GM12864 (cell line): ENCODE results near the gene S100A13.
"Not testable (repeated sequence)": the region's sequence is repeated elsewhere in the genome, so short reads cannot be mapped to it uniquely, and the experiment has no call there.

Experiments
- DNase-seq: peaks from one replicate; pipeline ENCODE4 v3.0.0-alpha.2; 2011; ENCODE audit warnings: low read depth
- H3K4me3 ChIP-seq: 2 replicates; pipeline ENCODE4 v1.5.1; 2011; ENCODE audit warnings: mild to moderate bottlenecking, low read depth, low read length, control low read depth
- TF ChIP-seq, protein P1 (sequence below): IDR thresholded peaks from 2 replicates; pipeline ENCODE4 v1.5.1; 2011; ENCODE audit warnings: low read depth, mild to moderate bottlenecking, moderate library complexity, low read length, control low read depth, inconsistent platforms; ENCODE audit errors: missing control alignments

S100A13 gene

DNA sequence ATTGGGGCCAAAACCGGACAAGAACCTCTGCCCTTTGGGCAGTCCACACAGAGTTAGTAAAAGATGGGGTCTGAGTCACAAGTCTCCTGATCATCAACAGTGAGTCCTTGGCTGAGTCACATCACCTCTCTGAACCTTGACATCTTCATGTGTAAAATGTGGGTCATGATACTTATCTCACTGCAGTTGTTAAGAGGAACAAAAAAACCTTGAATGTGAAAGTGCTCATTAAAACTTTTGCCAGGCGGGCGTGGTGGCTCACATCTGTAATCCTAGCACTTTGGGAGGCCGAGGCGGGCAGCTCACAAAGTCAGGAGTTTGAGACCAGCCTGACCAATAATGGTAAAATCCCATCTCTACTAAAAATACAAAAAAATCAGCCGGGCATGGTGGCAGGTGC is 30.1 kb downstream of the S100A13 start:
- TF ChIP-seq, protein P1, sequence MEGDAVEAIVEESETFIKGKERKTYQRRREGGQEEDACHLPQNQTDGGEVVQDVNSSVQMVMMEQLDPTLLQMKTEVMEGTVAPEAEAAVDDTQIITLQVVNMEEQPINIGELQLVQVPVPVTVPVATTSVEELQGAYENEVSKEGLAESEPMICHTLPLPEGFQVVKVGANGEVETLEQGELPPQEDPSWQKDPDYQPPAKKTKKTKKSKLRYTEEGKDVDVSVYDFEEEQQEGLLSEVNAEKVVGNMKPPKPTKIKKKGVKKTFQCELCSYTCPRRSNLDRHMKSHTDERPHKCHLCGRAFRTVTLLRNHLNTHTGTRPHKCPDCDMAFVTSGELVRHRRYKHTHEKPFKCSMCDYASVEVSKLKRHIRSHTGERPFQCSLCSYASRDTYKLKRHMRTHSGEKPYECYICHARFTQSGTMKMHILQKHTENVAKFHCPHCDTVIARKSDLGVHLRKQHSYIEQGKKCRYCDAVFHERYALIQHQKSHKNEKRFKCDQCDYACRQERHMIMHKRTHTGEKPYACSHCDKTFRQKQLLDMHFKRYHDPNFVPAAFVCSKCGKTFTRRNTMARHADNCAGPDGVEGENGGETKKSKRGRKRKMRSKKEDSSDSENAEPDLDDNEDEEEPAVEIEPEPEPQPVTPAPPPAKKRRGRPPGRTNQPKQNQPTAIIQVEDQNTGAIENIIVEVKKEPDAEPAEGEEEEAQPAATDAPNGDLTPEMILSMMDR: no peak
- DNase-seq: no peak
- no peak overlapping the region for H3K4me3 ChIP-seq

DNA sequence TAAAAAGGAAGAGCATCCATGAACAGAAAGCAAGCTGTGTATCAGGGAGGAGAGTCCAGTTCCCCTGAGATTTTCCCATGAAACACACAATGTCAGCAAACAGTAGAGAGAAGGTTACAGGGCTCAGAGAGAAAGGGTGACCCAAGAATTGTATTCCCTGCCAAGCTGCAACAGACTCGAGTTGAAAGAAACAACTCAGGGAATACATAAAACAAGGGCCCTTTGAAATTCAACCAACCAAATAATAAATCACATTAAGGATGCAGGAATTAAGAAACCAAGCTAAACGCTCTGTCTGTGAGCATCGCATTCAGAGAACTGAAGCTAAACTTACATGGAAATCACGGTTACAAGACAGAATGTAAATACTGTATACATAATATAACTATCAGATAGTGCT is 34.6 kb downstream of the S100A13 start:
- DNase-seq: no peak
- H3K4me3 ChIP-seq: no peak overlapping the region
- TF ChIP-seq, protein P1: no peak

DNA sequence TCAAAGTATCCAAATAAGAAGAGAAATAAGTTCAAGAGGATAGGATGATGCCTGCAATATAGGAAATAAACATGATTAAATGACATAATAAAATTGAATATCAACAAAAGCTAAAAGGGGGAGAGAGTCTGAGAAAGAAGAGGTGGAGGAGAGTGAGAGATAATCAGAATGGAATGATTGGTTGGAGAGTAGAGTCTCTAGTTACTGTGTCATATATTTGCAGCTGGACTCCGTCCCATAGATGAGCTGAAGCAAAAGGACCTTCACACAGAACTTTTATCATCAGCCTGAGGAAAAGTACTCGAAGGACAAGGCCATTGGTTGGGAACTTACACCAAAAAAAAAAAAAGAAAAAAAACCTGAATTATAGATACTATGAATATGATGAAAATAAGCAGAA is 38.8 kb downstream of the S100A13 start:
- no peak overlapping the region for H3K4me3 ChIP-seq
- DNase-seq: no peak
- TF ChIP-seq, protein P1: no peak

DNA sequence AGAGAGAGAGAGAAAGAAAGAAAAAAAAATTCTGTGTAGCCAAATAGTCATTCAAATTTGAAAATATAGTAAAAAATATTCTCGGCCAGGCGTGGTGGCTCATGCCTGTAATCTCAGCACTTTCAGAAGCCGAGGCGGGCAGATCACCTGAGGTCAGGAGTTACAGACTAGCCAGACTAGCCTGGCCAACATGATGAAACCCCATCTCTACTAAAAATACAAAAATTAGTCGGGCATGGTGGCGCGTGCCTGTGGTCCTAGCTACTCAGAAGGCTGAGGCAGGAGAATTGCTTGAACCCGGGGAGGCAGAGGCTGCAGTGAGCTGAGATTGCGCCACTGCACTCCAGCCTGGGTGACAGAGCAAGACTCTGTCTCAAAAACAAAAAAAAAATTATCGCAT is 39.3 kb downstream of the S100A13 start:
- not testable (repeated sequence) for DNase-seq

DNA sequence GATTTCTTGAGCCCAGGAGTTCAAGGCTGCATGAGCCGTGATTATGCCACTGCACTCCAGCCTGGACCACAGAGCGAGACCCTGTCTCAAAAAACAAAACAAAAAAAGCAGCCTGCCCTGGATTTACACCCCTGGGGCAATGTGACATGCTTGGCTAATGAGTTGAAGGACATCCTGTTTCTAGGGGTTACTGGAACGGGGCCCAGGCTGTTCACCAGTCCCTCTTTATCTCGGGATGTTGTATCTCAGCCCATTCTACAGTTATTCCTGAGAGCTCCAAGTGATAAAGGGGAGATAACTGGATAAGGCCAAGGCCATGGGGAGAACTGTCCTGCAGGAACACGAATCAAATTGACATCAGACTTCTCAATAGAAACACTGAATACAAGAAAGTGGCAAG is 40.0 kb downstream of the S100A13 start:
- no peak for DNase-seq
- TF ChIP-seq, protein P1: no peak

More for the DNA sequence above, 39.3 kb downstream of the S100A13 start:
- H3K4me3 ChIP-seq: not testable (repeated sequence)

DNA sequence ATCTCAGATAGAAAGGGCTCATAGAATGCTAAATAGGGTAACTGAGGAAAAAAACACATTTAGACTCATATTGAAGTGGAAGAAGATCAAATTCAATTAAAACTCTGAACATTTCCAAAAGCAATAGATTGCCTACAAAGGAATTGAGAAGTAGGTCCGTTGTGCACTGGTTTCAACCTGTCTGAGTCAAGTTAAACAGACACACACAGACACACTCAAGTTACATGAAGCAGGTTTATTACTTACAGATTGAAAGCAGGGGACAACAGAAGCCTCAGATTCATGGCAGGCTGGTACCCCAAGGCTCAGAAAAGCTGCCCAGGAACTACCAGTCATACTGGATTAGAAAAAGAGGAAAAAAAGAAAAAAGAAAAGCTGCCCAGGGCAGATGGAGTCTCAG is 41.0 kb downstream of the S100A13 start:
- TF ChIP-seq, protein P1: no peak
- no peak overlapping the region for H3K4me3 ChIP-seq
- no peak for DNase-seq

More for the DNA sequence above, 40.0 kb downstream of the S100A13 start:
- no peak overlapping the region for H3K4me3 ChIP-seq

DNA sequence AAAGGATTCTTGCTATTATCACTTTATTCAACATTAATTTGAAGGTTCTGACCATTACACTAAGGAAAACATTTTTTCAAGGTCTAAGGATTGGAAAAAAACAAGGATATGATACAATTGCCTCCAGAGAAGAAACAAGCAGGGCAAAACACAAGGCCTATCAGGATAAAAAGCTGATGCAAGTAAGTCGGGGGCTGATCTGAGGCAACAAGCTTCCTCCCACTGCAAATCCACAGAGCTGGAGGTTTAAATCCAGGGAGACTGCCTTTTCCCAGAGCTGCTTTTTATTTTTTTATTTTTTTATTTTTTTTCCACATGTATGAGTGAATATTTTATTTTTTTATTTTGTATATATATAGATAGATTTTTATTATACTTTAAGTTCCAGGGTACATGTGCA is 42.3 kb downstream of the S100A13 start:
- TF ChIP-seq, protein P1: no peak
- no peak for DNase-seq
- H3K4me3 ChIP-seq: no peak overlapping the region

DNA sequence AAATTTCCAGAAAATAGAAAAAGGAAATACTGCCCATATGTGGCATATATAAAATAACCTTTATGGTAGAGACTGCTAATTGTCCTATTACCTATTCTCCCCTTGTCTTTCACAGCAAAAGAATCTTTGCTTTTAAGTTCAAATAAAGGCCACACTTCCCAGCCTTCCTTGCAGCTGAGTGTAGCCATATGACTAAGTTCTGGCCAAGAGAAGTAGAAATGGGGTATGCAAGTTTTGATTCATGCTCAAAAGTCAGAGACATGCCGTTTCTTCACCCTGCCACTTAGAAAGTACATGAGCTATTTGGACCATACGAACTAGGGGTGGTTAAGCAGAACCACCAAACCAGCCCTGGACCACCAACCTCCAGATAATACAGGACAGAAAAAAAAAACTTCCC is 43.3 kb downstream of the S100A13 start:
- no peak overlapping the region for H3K4me3 ChIP-seq
- TF ChIP-seq, protein P1: no peak
- DNase-seq: no peak

DNA sequence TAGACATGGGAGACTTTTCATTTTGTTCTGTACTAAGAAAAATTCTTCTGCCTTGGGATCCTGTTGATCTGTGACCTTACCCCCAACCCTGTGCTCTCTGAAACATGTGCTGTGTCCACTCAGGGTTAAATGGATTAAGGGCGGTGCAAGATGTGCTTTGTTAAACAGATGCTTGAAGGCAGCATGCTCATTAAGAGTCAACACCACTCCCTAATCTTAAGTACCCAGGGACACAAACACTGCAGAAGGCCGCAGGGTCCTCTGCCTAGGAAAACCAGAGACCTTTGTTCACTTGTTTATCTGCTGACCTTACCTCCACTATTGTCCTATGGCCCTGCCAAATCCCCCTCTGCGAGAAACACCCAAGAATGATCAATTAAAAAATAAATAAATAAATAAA is 43.8 kb downstream of the S100A13 start:
- not testable (repeated sequence) for H3K4me3 ChIP-seq, DNase-seq

DNA sequence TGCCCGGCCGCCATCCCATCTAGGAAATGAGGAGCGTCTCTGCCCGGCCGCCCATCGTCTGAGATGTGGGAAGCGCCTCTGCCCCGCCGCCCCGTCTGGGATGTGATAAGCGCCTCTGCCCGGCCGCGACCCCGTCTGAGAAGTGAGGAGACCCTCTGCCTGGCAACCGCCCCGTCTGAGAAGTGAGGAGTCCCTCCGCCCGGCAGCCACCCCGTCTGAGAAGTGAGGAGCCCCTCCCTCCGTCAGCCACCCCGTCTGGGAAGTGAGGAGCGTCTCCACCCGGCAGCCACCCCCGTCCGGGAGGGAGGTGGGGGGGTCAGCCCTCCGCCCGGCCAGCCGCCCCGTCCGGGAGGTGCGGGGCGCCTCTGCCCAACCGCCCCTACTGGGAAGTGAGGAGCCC is 44.5 kb downstream of the S100A13 start:
- not testable (repeated sequence) for H3K4me3 ChIP-seq

More for the DNA sequence above, 44.5 kb downstream of the S100A13 start:
- DNase-seq: not testable (repeated sequence)
